LNCAP (cell line): ENCODE results near the gene WDR33.

Experiments used
- TF ChIP-seq, protein P1 (sequence below): fragments of 450-650 bp; IDR thresholded peaks from 2 replicates; pipeline ENCODE4 v1.5.1; 2017; ENCODE audit warnings: mild to moderate bottlenecking

Gene WDR33

DNA sequence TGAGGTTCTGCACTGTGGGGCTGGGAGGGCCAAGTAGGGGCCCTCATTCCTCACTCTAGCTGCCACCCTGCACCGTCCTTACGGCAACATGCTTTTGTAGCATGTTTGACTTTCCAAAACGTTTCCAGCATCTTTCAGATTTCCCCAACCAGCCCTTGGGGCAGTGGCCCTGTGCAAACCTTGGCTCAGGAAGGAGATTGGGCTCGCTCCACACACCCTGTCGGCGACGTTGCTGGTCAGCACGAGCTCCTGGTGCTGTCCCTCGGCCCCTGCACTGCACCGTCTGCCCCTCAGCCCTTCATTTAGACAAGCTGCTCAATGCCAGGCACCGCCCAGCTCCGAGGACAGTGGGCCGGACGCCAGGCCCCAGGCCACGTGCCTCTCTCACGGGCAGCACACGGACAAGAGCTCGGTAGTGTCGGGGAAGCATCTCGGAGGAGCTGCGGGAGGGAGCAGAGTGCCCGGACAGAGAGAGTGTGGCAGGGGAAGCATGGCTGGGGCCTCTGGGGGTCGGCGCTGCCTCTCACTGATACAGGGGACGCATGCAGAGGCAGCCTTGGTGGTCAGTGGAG lies 158.1 kb downstream of the WDR33 start:
- TF ChIP-seq, protein P1, sequence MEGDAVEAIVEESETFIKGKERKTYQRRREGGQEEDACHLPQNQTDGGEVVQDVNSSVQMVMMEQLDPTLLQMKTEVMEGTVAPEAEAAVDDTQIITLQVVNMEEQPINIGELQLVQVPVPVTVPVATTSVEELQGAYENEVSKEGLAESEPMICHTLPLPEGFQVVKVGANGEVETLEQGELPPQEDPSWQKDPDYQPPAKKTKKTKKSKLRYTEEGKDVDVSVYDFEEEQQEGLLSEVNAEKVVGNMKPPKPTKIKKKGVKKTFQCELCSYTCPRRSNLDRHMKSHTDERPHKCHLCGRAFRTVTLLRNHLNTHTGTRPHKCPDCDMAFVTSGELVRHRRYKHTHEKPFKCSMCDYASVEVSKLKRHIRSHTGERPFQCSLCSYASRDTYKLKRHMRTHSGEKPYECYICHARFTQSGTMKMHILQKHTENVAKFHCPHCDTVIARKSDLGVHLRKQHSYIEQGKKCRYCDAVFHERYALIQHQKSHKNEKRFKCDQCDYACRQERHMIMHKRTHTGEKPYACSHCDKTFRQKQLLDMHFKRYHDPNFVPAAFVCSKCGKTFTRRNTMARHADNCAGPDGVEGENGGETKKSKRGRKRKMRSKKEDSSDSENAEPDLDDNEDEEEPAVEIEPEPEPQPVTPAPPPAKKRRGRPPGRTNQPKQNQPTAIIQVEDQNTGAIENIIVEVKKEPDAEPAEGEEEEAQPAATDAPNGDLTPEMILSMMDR = no peak

DNA sequence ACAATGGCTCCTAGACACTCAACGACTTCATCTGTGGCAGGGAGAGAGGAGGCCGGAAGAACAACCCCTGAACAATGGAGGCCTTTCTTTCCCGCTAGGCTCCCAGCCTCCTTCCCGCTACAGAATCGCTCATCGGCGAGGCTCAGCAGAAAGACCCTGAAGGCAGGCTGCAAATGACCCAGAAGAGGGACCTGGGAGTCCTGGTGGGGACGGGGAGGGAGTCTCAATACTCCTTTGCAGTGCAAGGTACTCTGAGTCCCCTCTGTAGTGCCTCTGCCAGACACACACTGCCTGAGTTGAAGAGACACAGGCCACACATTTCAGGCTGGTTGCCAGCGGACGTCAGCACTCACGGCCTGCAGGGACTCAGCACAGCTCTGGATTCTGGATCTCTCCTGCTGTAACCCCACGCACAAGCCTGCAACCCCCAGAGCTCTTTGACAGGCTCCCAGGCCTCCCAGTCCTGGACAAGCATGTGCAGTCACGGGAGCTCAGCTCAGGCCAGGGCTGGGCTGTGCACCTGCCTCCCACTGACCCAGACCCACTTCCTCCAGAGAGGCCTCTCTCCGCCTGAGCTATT lies 158.9 kb downstream of the WDR33 start:
- TF ChIP-seq, protein P1 = no peak

GRCh38 chr2:127651381-127651809 lies 159.6 kb downstream of the WDR33 start:
- TF ChIP-seq, protein P1 = no peak
